HG02763 (cell line): ENCODE data around the gene C16orf54.
"Not testable (repeated sequence)": the region's sequence is repeated elsewhere in the genome, so short reads cannot be mapped to it uniquely, and the experiment has no call there.

ENCODE experiments used
- ATAC-seq: cut with Tn5 transposase; IDR thresholded peaks from one replicate; pipeline ENCODE4 v1.9.1; 2021; ENCODE audit warnings: mild to moderate bottlenecking, moderate library complexity; ENCODE audit not compliant: unreplicated experiment

Gene C16orf54

GRCh38 chr16:29710227-29711219 lies 35.3 kb downstream of the C16orf54 start:
- no peak for ATAC-seq

DNA sequence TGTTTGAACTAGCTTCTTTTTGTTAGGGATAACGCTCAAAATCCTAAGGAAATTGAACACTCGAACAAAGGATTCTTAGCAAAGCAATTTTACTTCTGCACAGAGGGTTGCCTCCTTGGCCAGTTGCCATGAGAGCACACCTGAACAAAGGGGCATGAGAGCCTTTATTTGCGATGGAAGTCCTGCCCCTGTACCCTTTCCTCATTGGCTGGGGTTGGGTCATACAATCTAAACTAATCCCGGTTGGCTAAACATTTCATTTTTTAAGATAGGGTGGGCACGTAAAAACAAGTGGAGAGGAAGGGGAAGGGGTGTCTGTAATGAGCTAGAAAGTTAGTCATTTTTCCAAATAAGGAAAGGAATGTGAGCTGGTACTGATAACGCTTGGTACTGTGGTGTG lies 36.1 kb downstream of the C16orf54 start:
- ATAC-seq: not testable (repeated sequence)

DNA sequence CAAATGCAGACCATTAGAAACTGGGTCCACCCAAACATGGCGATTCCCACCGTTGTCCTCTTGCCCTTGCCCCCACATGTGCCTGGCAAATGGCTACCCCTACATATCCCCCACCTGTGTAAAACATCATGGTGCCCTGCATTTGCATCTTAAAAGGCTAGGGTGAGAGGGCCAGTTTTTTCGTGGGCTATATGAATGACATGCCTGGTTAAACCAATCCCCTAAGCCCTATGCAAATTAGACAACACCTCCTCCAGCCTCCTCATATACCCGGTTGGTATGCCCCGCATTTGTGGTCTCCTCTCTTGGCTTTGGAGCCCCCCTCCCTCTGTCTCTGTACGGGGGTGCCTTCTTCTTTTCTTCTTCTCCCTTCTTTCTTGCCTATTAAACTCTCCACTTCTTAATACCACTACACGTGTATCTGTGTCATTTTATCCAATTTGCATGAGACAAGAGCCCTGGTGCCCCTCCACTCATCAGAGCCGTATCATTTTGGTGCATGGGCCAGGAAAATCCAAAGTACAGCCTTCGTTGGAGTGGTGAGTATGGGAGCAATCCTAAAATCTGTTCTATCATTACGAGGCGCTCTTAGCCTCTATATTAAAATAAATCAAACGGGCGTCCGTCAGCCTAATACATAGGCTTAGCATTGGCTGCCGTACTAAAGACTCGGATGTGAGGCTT lies 36.7 kb downstream of the C16orf54 start:
- ATAC-seq: no peak

- ATAC-seq: not testable (repeated sequence)
Observed at GRCh38 chr16:29707160-29707559, 38.6 kb downstream of the C16orf54 start.

DNA sequence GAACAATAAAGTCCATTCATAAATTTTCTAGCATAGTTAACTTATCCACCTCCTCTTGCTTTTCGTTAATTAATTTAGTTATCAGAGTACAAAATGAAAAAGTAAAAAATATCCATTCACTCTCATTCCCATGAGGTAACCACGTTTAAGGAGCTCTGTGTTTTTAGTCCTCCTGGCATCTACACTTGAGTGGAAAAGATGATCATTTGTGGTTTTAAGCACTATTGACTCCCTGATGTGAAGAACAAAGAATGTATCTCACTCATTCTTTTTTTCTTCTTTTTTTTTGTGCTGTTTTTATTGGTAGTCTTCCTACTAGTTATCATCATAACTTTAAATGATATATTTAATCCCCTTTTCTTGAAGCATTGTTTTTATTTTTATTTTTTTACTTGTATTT lies 40.8 kb downstream of the C16orf54 start:
- ATAC-seq: no peak

- peak; percentile 38 for ATAC-seq
Observed at GRCh38 chr16:29702269-29702668, 43.5 kb downstream of the C16orf54 start.

GRCh38 chr16:29701214-29701555 lies 44.6 kb downstream of the C16orf54 start:
- no peak for ATAC-seq

DNA sequence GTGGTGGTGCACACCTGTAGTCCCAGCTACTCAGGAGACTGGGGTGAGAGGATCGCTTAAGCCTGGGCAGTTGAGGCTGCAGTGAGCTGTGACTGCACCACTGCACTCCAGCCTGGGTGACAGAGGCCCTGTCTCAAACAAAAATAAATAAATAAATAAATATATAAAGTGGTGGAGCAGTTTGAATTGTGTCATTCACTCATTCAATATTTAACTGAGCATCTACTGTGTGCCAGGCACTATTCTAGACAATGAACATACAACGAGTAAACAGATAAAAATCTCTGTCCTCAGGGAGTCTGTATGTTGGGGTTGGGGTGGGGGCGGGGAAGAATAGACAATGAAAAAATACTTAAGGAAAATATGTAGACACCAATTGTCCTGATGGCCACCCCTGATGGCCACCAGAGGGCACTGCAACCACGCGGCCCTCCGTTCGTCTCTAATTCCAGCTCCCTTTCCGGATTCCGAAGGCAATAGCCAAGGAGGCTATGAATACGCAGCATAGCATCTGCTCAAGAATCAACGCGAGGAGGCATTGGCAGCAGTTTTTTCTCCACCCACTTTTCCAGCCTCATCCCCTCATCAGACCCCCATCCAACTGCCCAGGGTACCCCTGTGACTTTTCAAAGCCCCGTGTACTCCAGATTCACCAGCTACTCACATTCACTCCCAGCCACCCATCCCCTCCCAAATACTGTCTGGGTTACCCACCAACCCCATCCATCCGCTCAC lies 45.4 kb downstream of the C16orf54 start:
- ATAC-seq: no peak

GRCh38 chr16:29699324-29700219 lies 46.2 kb downstream of the C16orf54 start:
- no peak for ATAC-seq

DNA sequence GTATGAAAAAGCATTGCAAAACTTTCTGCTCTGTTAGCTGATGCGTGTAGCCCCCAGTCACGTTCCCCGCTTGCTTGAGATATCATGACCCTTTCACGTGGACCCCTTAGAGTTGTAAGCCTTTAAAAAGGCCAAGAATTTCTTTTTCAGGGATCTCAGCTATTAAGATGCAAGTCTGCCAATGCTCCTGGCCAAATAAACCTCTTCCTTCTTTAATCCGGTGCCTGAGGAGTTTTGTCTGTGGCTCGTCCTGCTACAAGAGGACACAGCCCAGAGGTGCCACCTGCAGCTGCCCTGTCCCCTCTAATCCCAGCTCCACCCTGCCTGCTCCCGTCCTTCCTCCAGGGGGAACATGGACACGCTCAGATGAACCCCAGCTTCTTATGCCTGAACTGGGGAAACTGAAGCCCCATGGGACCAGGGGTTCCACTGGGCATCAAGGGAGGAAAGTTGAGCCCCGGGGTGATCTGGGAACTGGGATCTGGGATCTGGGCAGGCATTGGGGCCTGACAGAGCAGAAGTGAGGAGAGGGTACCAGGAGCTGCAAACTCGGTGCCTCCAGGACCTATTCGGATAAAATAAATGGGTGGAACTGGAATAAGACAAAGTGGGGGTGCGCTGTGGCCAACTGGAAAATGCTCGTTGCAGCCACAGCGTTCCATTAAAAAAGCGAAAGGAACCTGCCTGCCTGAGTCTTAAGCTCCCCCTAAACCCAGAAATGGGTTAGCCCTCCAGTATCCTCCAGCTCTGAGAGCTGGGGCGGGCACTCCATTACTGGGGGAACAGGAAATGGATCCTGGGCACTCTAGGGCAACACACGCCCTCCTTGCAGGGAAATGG lies 47.1 kb downstream of the C16orf54 start:
- no peak for ATAC-seq

DNA sequence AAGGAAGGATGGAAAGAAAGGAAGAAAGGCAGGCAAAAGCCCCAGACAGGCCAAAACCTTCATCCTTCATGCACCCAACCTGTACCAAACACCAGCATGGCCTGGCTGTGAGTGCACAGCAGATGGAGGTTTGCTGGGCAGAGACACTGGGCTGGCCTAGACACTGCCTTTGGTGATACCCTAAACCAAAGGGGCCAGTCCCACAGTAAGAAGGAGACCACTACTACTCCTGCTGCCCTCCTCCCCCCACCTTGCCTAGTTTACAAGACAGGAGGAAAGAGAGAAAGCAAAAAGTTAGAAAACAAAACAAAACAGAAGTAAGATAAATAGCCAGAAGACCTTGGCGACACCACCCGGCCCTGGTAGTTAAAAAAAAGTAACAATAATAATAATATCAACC lies 47.7 kb downstream of the C16orf54 start:
- no peak for ATAC-seq

GRCh38 chr16:29697391-29697790 lies 48.4 kb downstream of the C16orf54 start:
- ATAC-seq: no peak

- ATAC-seq: no peak
Observed at GRCh38 chr16:29696881-29697331, 48.9 kb downstream of the C16orf54 start.

DNA sequence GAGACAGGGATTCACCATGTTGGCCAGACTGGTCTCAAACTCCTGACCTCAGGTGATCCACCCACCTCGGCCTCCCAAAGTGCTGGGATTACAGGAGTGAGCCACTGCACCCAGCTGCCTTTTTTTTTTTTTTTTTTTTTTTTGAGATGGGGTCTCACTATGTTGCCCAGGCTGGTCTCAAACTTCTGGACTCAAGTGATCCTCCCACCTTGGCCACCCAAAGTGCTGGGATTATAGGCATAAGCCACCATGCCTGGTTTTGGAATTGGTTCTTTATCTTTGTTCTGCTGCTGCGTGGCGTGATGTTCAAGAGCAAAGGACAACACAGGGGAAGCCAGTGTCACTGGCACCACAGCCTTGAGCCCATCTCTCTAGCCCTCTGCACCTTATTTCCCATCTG lies 50.1 kb downstream of the C16orf54 start:
- ATAC-seq: not testable (repeated sequence)

- ATAC-seq: no peak
Observed at GRCh38 chr16:29694384-29695195, 51.2 kb downstream of the C16orf54 start.

DNA sequence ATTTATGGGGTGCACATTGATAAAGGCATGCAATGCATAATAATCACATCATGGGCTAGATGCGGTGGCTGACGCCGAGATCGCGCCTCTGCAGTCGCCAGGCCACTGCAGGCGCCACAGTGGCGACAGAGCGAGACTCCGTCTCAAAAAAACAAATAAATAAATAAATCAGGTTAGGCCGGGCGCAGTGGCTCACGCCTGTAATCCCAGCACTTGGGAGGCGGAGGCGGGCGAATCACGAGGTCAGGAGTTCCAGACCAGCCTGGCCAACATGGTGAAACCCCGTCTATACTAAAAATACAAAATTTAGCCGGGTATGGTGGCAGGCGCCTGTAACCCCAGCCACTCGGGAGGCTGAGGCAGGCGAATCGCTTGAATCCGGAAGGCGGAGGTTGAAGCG lies 53.2 kb downstream of the C16orf54 start:
- not testable (repeated sequence) for ATAC-seq
